Measurements from ENCODE around the gene NCOR2.

DNA sequence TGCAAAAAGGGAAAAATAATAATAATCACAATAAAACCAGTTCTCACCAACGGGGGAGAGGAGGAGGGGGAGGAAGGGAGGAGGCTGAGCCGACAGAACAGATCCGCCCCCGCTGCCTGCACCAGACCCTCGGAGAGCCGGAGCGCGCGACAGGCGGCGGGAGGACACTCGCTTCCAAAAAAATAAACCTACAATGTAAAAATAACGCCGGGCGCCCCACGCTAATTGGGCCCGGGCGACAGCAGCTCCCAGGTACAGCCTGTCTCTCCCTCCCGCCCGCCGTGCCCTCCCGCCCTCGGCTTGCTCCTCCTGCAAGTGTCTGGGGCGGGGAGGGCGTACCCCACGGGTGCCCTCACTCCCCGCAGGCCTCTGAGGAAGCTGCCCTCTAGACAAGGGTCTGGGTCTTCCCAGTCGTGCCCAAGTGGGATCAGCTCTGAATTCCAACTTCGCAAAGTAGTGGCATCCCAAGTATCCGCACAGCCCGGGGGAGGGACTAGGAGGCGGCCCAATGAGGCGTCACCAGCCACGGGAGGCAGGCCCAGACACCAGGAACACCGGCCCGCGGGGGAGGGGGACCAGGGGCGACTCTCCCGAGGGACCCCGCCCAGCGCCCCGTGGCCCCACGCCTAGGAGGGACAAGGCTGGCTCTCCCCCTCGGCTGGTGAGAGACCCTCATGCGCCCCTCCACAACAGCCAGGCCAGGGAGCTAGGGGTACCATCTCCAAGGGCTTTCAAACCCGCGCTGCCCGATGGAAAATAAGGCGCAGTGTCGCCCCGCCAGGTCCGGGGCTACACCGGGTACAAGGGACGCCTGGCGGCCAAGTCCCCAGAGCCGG is 1.0 kb downstream of the NCOR2 start:
- TF ChIP-seq EZH2 (IDR thresholded peaks at IDR 0.05), result no peak
- peak; percentile 37; the same call in 1 of the 2 replicates for TF ChIP-seq POLR2AphosphoS5 (IDR thresholded peaks at IDR 0.05; ENCODE audit: borderline replicate concordance, low read depth, low read length)
- no peak for TF ChIP-seq FOXP2 (optimal IDR thresholded peaks at IDR 0.05; ENCODE audit: control extremely low read depth, extremely low read length, insufficient read depth)

Measured in SK-N-MC (cell line).